Tibial nerve (tissue), 4 donors: Measurements from ENCODE around the gene GALR3. TPM values are rescaled to one million over a fixed set of nuclear protein-coding genes. Genes with fewer than 3 reads are reported as not detected.

Experiments used
- DNase-seq, 2 donors: peaks; one replicate each; pipeline ENCODE4 v3.0.0-alpha.2; 2019; ENCODE audit warnings: low spot score in 2 of 2
- H3K27ac ChIP-seq, 4 donors: fragments of 200-600 bp; sonication (generic) in 3 of 4; one replicate each; pipeline ENCODE4 v1.5.1; 2017 to 2019; ENCODE audit warnings: mild to moderate bottlenecking in 1 of 4
- H3K27me3 ChIP-seq, 2 donors: fragments of 200-600 bp; sonication (generic) in 1 of 2; one replicate each; pipeline versions ENCODE4 v1.5.1 to v1.6.0; 2017 to 2019
- H3K36me3 ChIP-seq, 3 donors: fragments of 200-600 bp; sonication (generic); one replicate each; pipeline ENCODE4 v1.5.1; 2018 to 2019
- H3K4me1 ChIP-seq, 4 donors: fragments of 200-600 bp; sonication (generic) in 3 of 4; one replicate each; pipeline ENCODE4 v1.5.1; 2017 to 2019
- H3K4me3 ChIP-seq, 4 donors: fragments of 200-600 bp; sonication (generic) in 3 of 4; one replicate each; pipeline ENCODE4 v1.5.1; 2017 to 2019; ENCODE audit warnings: mild to moderate bottlenecking in 1 of 4, moderate library complexity in 1 of 4
- H3K9me3 ChIP-seq, 4 donors: fragments of 200-600 bp; sonication (generic) in 3 of 4; one replicate each; pipeline ENCODE4 v1.5.1; 2017 to 2019
- EP300 ChIP-seq, 2 donors: sonication (generic); formaldehyde crosslinking; IDR thresholded peaks; one replicate each; pipeline ENCODE4 v1.6.1; 2017; ENCODE audit warnings: antibody characterized with exemption in 2 of 2, mild to moderate bottlenecking in 1 of 2
- POLR2A ChIP-seq, 2 donors: fragments of 450-650 bp; IDR thresholded peaks; one replicate each; pipeline ENCODE4 v1.6.1; 2017; ENCODE audit warnings: antibody characterized with exemption in 2 of 2, mild to moderate bottlenecking in 2 of 2, moderate library complexity in 2 of 2
- WGBS, 2 donors: methylation state at CpG; one replicate each; pipeline ENCODE4 v1.1.5; 2018; 5-methylcytosine and 5-hydroxymethylcytosine counted together
- total RNA-seq, 4 donors: library from RNA; depleted of rRNA; stranded (reverse); fragments of >200 nt; gene quantifications; one replicate each; pipeline ENCODE4 v1.1.0, GENCODE V29; 2016
- TF ChIP-seq, protein P1 (sequence below), 5 experiments: fragments of 200-600 bp in 3 of 5; fragments of 450-650 bp in 2 of 5; sonication (generic) in 3 of 5; IDR thresholded peaks; one replicate each; pipeline ENCODE4 v1.5.1; 2016 to 2019; ENCODE audit warnings: antibody characterized with exemption in 5 of 5, mild to moderate bottlenecking in 3 of 5, moderate library complexity in 2 of 5

GALR3 gene
- total RNA-seq, 4 donors from 2014 or later = not detected

DNA sequence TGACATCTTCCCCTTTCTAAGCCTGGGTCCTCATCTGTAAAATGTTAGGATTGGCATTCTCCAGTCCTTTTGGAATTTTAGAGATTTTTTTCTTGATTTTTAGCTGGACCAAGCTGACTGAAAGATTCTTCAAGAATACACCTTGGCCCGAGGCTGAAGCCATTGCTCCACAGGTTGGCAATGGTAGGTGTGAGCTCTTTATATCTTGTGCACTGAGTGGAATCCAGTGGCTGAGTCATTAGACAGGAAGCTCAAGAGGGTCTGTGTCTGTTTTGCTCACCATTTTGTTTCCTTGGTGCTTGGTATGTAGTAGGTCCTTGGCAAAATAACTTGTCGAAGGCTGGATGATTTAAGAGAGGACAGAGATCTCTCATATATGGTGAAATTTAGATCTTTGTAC is 32.3 kb downstream of the GALR3 start:
- peaks cover 0 to 91% (median 14%) of the 10 kb centered on the region in 3 donors for H3K36me3 ChIP-seq
- WGBS, 2 donors = 86 to 89% methylated on average over 2 of the region's 2 CpGs

DNA sequence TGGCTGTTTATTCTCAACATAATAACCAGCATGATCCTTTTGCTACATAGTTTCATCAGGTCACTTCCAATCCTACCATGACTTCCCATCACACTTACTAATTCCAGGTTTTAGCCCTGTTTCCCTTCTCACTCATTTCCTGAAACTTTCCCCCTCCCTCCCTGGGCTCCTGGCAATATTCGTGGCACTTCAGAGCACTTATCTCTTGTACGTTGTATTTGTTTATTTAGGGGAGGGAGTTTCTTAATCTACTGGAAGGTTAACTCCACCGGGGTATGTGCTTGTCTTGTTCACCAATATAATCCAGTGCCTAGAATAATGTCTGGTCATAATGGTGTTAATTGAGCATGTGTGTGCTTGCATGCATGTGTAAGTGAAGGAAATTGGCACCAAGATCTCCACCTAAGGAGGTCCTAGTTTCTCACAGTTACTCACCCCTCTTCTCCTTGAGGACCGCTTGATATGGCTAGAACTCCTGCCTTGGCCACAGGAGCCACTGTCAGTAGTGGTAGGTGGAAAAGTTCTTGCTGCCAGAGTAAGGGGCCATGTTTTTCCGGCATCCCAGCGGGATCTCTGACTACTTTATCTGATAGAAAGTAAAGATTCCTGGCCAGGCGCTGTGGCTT is 37.7 kb downstream of the GALR3 start:
- Histone ChIP-seq H3K36me3 (peaks cover 0 to 99% (median 28%) of the 10 kb centered on the region in 3 donors), H3K27me3 (no peaks in the 10 kb centered on the region), H3K9me3 (no peaks in the 10 kb centered on the region), H3K27ac (no peak overlapping the region), H3K4me3 (no peak overlapping the region), H3K4me1 (peaks cover 0 to 4% (median 0%) of the 10 kb centered on the region in 4 donors)
- DNase-seq = no peak
- TF ChIP-seq POLR2A (IDR thresholded peaks at IDR 0.05) (no peak), EP300 (IDR thresholded peaks at IDR 0.05) (no peak)
- TF ChIP-seq, protein P1, sequence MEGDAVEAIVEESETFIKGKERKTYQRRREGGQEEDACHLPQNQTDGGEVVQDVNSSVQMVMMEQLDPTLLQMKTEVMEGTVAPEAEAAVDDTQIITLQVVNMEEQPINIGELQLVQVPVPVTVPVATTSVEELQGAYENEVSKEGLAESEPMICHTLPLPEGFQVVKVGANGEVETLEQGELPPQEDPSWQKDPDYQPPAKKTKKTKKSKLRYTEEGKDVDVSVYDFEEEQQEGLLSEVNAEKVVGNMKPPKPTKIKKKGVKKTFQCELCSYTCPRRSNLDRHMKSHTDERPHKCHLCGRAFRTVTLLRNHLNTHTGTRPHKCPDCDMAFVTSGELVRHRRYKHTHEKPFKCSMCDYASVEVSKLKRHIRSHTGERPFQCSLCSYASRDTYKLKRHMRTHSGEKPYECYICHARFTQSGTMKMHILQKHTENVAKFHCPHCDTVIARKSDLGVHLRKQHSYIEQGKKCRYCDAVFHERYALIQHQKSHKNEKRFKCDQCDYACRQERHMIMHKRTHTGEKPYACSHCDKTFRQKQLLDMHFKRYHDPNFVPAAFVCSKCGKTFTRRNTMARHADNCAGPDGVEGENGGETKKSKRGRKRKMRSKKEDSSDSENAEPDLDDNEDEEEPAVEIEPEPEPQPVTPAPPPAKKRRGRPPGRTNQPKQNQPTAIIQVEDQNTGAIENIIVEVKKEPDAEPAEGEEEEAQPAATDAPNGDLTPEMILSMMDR (IDR thresholded peaks at IDR 0.05) = no peak
- WGBS, 2 donors = 77 to 81% methylated on average over 7 of the region's 7 CpGs

More for the DNA sequence above, 32.3 kb downstream of the GALR3 start:
- Histone ChIP-seq H3K27me3 (no peaks in the 10 kb centered on the region), H3K4me1 (peaks cover 0 to 13% (median 4%) of the 10 kb centered on the region in 4 donors), H3K4me3 (no peak overlapping the region), H3K9me3 (no peaks in the 10 kb centered on the region), H3K27ac (no peak overlapping the region)
- no peak for DNase-seq
- TF ChIP-seq POLR2A (IDR thresholded peaks at IDR 0.05) (no peak), EP300 (IDR thresholded peaks at IDR 0.05) (no peak)
- TF ChIP-seq, protein P1 (IDR thresholded peaks at IDR 0.05) = no peak

DNA sequence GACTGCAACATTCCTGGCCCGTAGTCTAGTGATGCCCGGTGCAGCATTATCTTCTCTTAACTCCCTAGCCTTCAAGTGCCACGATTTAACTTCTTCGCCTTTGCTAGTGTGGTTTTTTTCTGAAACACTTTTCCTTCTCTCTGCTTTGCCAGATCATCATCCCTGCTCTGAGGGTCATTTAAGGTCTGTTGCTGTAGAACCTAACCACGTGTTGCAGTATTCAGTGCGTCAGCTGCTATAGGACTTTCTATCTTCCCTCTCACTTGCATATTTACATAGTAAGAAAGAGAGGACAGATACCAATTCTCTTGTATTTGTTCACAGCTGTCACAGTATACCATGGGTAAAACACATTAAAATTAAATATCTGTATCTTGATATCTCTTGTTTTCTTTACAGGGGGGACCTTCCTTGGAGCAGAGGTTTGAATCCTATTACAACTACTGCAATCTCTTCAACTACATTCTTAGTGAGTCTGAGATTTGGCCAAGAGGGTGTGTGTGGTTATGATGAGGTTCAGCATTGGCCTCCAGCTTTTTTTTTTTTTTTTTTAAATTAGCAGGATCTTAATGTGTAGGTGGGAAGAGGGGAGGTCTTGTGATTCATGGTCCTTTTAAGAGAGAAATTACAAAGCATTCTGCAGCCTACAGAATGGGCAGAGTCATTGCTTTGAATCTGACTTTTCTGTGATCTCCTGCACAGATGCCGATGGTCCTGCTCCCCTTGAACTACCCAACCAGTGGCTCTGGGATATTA is 39.6 kb downstream of the GALR3 start:
- H3K36me3 ChIP-seq = peaks cover 0 to 98% (median 27%) of the 10 kb centered on the region in 3 donors
- no peaks in the 10 kb centered on the region for H3K27me3 ChIP-seq
- peaks cover 0 to 4% (median 0%) of the 10 kb centered on the region in 4 donors for H3K4me1 ChIP-seq
- no peak overlapping the region for H3K4me3 ChIP-seq
- WGBS, 2 donors = 82 to 84% methylated on average over 7 of the region's 7 CpGs
- no peaks in the 10 kb centered on the region for H3K9me3 ChIP-seq
- H3K27ac ChIP-seq = no peak overlapping the region
- TF ChIP-seq EP300 (IDR thresholded peaks at IDR 0.05) (no peak), POLR2A (IDR thresholded peaks at IDR 0.05) (no peak)
- TF ChIP-seq, protein P1 (IDR thresholded peaks at IDR 0.05) = no peak
- no peak for DNase-seq

DNA sequence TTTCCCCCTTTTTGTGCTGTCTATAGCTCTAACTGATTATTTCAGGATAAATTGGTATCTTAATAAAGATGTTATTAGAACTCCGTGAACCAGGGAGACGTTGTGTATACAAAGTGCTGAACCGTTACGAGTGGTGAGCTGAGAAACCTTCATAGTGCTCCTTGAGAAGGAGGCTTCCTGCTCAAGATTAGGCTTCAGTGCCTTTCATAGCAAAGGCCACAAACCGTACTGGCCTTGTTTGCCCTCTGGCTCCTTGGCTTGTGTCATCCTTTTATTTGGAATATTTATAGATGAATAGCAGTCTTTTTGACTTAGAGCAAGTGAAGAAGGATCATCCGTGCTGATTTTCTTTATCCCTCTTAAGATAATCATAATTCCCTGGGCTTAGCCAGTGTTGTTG is 42.3 kb downstream of the GALR3 start:
- TF ChIP-seq, protein P1 (IDR thresholded peaks at IDR 0.05) = no peak
- TF ChIP-seq POLR2A (IDR thresholded peaks at IDR 0.05) (no peak), EP300 (IDR thresholded peaks at IDR 0.05) (no peak)
- Histone ChIP-seq H3K27me3 (no peaks in the 10 kb centered on the region), H3K4me1 (peaks cover 0 to 4% (median 0%) of the 10 kb centered on the region in 4 donors), H3K27ac (no peak overlapping the region), H3K4me3 (no peak overlapping the region), H3K9me3 (no peaks in the 10 kb centered on the region), H3K36me3 (peaks cover 6 to 91% (median 26%) of the 10 kb centered on the region in 3 donors)
- DNase-seq = no peak
- WGBS, 2 donors = 68% methylated on average over 6 of the region's 6 CpGs

DNA sequence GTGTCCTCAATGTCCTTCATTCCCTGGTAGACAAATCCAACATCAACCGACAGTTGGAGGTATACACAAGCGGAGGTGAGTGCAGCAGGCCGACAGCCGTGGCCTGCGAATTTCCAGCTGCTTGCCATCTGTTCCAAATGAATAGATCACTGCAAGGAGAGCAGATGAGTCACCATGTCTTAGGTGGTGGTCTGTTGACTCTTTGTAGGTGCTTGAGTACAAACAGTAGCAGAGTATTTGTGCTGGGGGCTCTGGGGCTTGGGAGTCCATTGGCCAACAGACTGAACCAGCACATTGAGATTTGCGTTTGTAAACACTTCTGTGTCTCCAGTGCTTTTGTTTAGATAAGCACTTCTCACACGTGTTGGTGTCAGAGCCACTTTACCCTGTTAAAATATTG is 47.1 kb downstream of the GALR3 start:
- no peak for DNase-seq
- Histone ChIP-seq H3K4me1 (no peaks in the 10 kb centered on the region), H3K36me3 (peaks cover 6 to 91% (median 18%) of the 10 kb centered on the region in 3 donors), H3K27me3 (no peaks in the 10 kb centered on the region), H3K9me3 (no peaks in the 10 kb centered on the region), H3K4me3 (no peak overlapping the region), H3K27ac (no peak overlapping the region)
- TF ChIP-seq POLR2A (IDR thresholded peaks at IDR 0.05) = no peak
- TF ChIP-seq EP300 (IDR thresholded peaks at IDR 0.05) = no peak
- TF ChIP-seq, protein P1 (IDR thresholded peaks at IDR 0.05) = no peak
- WGBS, 2 donors = 83 to 92% methylated on average over 7 of the region's 7 CpGs
